ENCODE measurements around the gene CDH10.

Gene CDH10

GRCh38 chr5:24644761-24645160, at the start of gene CDH10:
TSS of gene CDH10 (minus strand) at chr5:24644978. CDS start at chr5:24593490, 51,488 bp downstream.
- no peak for DNase-seq

GRCh38 chr5:24693609-24694008, 48.8 kb upstream of the CDH10 start:
- DNase-seq = no peak

GRCh38 chr5:24691074-24691473, 46.3 kb upstream of the CDH10 start:
- DNase-seq = no peak

GRCh38 chr5:24681106-24681505, 36.3 kb upstream of the CDH10 start:
- no peak for DNase-seq

- no peak for DNase-seq
Measured at GRCh38 chr5:24668050-24668449, 23.3 kb upstream of the CDH10 start.

GRCh38 chr5:24649531-24649930, 4.8 kb upstream of the CDH10 start:
- DNase-seq = no peak

GRCh38 chr5:24646915-24647314, 2.1 kb upstream of the CDH10 start:
- DNase-seq = no peak

- no peak for DNase-seq
Measured at GRCh38 chr5:24645483-24645882, 705 bp upstream of the CDH10 start.

- DNase-seq = no peak
Measured at GRCh38 chr5:24643880-24644279, 898 bp downstream of the CDH10 start.

GRCh38 chr5:24643156-24643555, 1.6 kb downstream of the CDH10 start:
- DNase-seq = no peak

GRCh38 chr5:24642022-24642421, 2.8 kb downstream of the CDH10 start:
- no peak for DNase-seq

- no peak for DNase-seq
Measured at GRCh38 chr5:24635209-24635608, 9.6 kb downstream of the CDH10 start.

GRCh38 chr5:24633715-24634325, 11.0 kb downstream of the CDH10 start:
- DNase-seq = no peak

- DNase-seq = no peak
Measured at GRCh38 chr5:24632353-24632752, 12.4 kb downstream of the CDH10 start.

GRCh38 chr5:24630918-24631317, 13.9 kb downstream of the CDH10 start:
- no peak for DNase-seq

- no peak for DNase-seq
Measured at GRCh38 chr5:24629798-24630197, 15.0 kb downstream of the CDH10 start.

GRCh38 chr5:24624872-24625271, 19.9 kb downstream of the CDH10 start:
- DNase-seq = no peak

- no peak for DNase-seq
Measured at GRCh38 chr5:24623624-24624023, 21.2 kb downstream of the CDH10 start.

- no peak for DNase-seq
Measured at GRCh38 chr5:24623031-24623430, 21.7 kb downstream of the CDH10 start.

- no peak for DNase-seq
Measured at GRCh38 chr5:24621792-24622191, 23.0 kb downstream of the CDH10 start.

GRCh38 chr5:24616566-24616965, 28.2 kb downstream of the CDH10 start:
- no peak for DNase-seq

GRCh38 chr5:24615159-24615558, 29.6 kb downstream of the CDH10 start:
- DNase-seq = no peak

- no peak for DNase-seq
Measured at GRCh38 chr5:24609706-24610105, 35.1 kb downstream of the CDH10 start.

GRCh38 chr5:24606971-24607370, 37.8 kb downstream of the CDH10 start:
- no peak for DNase-seq

GRCh38 chr5:24602188-24602587, 42.6 kb downstream of the CDH10 start:
- no peak for DNase-seq

- no peak for DNase-seq
Measured at GRCh38 chr5:24598956-24599355, 45.8 kb downstream of the CDH10 start.

Data from CD4-positive, alpha-beta T cell treated with Interleukin-12 subunit alpha and Interleukin-12 subunit beta, for 1 hour (primary cell).